ENCODE measurements around the gene KIF23.

The KIF23 gene

GRCh38 chr15:69424001-69424400, 9.9 kb downstream of the KIF23 start:
- TF ChIP-seq TEAD4 (IDR thresholded peaks at IDR 0.05), result no peak

- TF ChIP-seq NFIC (IDR thresholded peaks at IDR 0.05) (no peak), TEAD4 (IDR thresholded peaks at IDR 0.05) (no peak), USF1 (IDR thresholded peaks at IDR 0.05) (no peak), YY1 (IDR thresholded peaks at IDR 0.05; ENCODE audit: low read depth) (no peak), ZBTB7A (IDR thresholded peaks at IDR 0.05; ENCODE audit: low read depth) (no peak), EP300 (IDR thresholded peaks at IDR 0.05; ENCODE audit: borderline replicate concordance) (no peak), CEBPB (IDR thresholded peaks at IDR 0.05) (no peak), REST (IDR thresholded peaks at IDR 0.05; ENCODE audit: low read depth) (no peak), FOXM1 (IDR thresholded peaks at IDR 0.05; ENCODE audit: borderline replicate concordance, low read depth) (no peak), TCF12 (IDR thresholded peaks at IDR 0.05; ENCODE audit: low read depth) (no peak)
Observed at GRCh38 chr15:69424748-69425413, 10.7 kb downstream of the KIF23 start.

GRCh38 chr15:69433831-69434230, 19.7 kb downstream of the KIF23 start:
- TF ChIP-seq NFIC (IDR thresholded peaks at IDR 0.05), result no peak

- TF ChIP-seq USF1 (IDR thresholded peaks at IDR 0.05) (no peak), YY1 (IDR thresholded peaks at IDR 0.05; ENCODE audit: low read depth) (no peak), TAF1 (IDR thresholded peaks at IDR 0.05; ENCODE audit: low read depth) (no peak), CREB1 (IDR thresholded peaks at IDR 0.05; ENCODE audit: low read depth) (no peak), RAD21 (IDR thresholded peaks at IDR 0.05; ENCODE audit: low read depth) (no peak), FOXM1 (IDR thresholded peaks at IDR 0.05; ENCODE audit: borderline replicate concordance, low read depth) (no peak), MAX (IDR thresholded peaks at IDR 0.05) (no peak), TEAD4 (IDR thresholded peaks at IDR 0.05) (no peak), CEBPB (IDR thresholded peaks at IDR 0.05) (no peak)
Observed at GRCh38 chr15:69434238-69434637, 20.1 kb downstream of the KIF23 start.

- TF ChIP-seq EGR1 (IDR thresholded peaks at IDR 0.05) (no peak), CREB1 (IDR thresholded peaks at IDR 0.05; ENCODE audit: low read depth) (no peak), TAF1 (IDR thresholded peaks at IDR 0.05; ENCODE audit: low read depth) (no peak), MAX (IDR thresholded peaks at IDR 0.05) (no peak), FOXM1 (IDR thresholded peaks at IDR 0.05; ENCODE audit: borderline replicate concordance, low read depth) (no peak), ZBTB7A (IDR thresholded peaks at IDR 0.05; ENCODE audit: low read depth) (no peak), EP300 (IDR thresholded peaks at IDR 0.05; ENCODE audit: borderline replicate concordance) (no peak), NFIC (IDR thresholded peaks at IDR 0.05) (no peak)
Observed at GRCh38 chr15:69434679-69435078, 20.5 kb downstream of the KIF23 start.

- TF ChIP-seq CREB1 (IDR thresholded peaks at IDR 0.05; ENCODE audit: low read depth), result no peak
- no peak for TF ChIP-seq NFIC (IDR thresholded peaks at IDR 0.05)
- no peak for TF ChIP-seq REST (IDR thresholded peaks at IDR 0.05; ENCODE audit: low read depth)
Observed at GRCh38 chr15:69435985-69436384, 21.8 kb downstream of the KIF23 start.

- no peak for TF ChIP-seq CREB1 (IDR thresholded peaks at IDR 0.05; ENCODE audit: low read depth)
- no peak for TF ChIP-seq YY1 (IDR thresholded peaks at IDR 0.05; ENCODE audit: low read depth)
- no peak for TF ChIP-seq MAX (IDR thresholded peaks at IDR 0.05)
- TF ChIP-seq FOXM1 (IDR thresholded peaks at IDR 0.05; ENCODE audit: borderline replicate concordance, low read depth), result no peak
- TF ChIP-seq ZBTB7A (IDR thresholded peaks at IDR 0.05; ENCODE audit: low read depth), result no peak
- TF ChIP-seq EGR1 (IDR thresholded peaks at IDR 0.05), result no peak
- no peak for TF ChIP-seq TAF1 (IDR thresholded peaks at IDR 0.05; ENCODE audit: low read depth)
- TF ChIP-seq RAD21 (IDR thresholded peaks at IDR 0.05; ENCODE audit: low read depth), result no peak
- TF ChIP-seq REST (IDR thresholded peaks at IDR 0.05; ENCODE audit: low read depth), result no peak
- TF ChIP-seq TCF12 (IDR thresholded peaks at IDR 0.05; ENCODE audit: low read depth), result no peak
Observed at GRCh38 chr15:69436951-69437350, 22.8 kb downstream of the KIF23 start.

All from Ishikawa (cell line).